Astrocyte of the cerebellum (primary cell): Measurements from ENCODE around the gene EPN3.

Source experiments
- DNase-seq: peaks from one replicate; pipeline ENCODE4 v3.0.0-alpha.2; 2011; ENCODE audit warnings: low read depth
- H3K4me3 ChIP-seq: 2 replicates; pipeline ENCODE4 v1.5.1; 2011; ENCODE audit warnings: mild to moderate bottlenecking, low read depth, low read length, moderate library complexity
- CTCF ChIP-seq: IDR thresholded peaks from 2 replicates; pipeline ENCODE4 v1.5.1; 2012; ENCODE audit warnings: low read length, low read depth, moderate library complexity, mild to moderate bottlenecking; ENCODE audit errors: missing control alignments
- in situ Hi-C: cut with HindIII; loops from 2 replicates; pipeline ENCODE4 v1.10.0; 2017; ENCODE audit warnings: low sequenced_read_pairs

Gene EPN3

GRCh38 chr17:50569592-50569991 is 37.1 kb downstream of the EPN3 start:
- no peak for TF ChIP-seq CTCF
- H3K4me3 ChIP-seq, result no peak overlapping the region
- in situ Hi-C loops, result no loop called here
- no peak for DNase-seq

GRCh38 chr17:50570032-50570431 is 37.5 kb downstream of the EPN3 start:
- DNase-seq, result no peak
- in situ Hi-C loops, result no loop called here
- no peak for TF ChIP-seq CTCF

GRCh38 chr17:50570528-50570927 is 38.0 kb downstream of the EPN3 start:
- in situ Hi-C loops, result no loop called here
- TF ChIP-seq CTCF, result no peak
- no peak for DNase-seq
- no peak overlapping the region for H3K4me3 ChIP-seq

More at GRCh38 chr17:50570032-50570431, 37.5 kb downstream of the EPN3 start:
- no peak overlapping the region for H3K4me3 ChIP-seq

- no peak for DNase-seq
- in situ Hi-C loops, result no loop called here
- no peak for TF ChIP-seq CTCF
- H3K4me3 ChIP-seq, result no peak overlapping the region
Observed at GRCh38 chr17:50571681-50572080, 39.1 kb downstream of the EPN3 start.

GRCh38 chr17:50572541-50572940 is 40.0 kb downstream of the EPN3 start:
- DNase-seq, result no peak
- in situ Hi-C loops, result no loop called here
- no peak overlapping the region for H3K4me3 ChIP-seq
- TF ChIP-seq CTCF, result no peak

- in situ Hi-C loops, result no loop called here
- H3K4me3 ChIP-seq, result no peak overlapping the region
- no peak for TF ChIP-seq CTCF
- no peak for DNase-seq
Observed at GRCh38 chr17:50573866-50574611, 41.5 kb downstream of the EPN3 start.
